Stimulated activated CD8-positive, alpha-beta memory T cell treated with anti-CD3 and anti-CD28 coated beads, Interleukin-2, amount 100 ng/mL, for 1 hour (primary cell): ENCODE data around the gene LILRA6.
"Not testable (repeated sequence)": the region's sequence is repeated elsewhere in the genome, so short reads cannot be mapped to it uniquely, and the experiment has no call there.

ENCODE experiments used
- DNase-seq, 2 donors: peaks; one replicate each; pipeline ENCODE4 v3.0.0-alpha.2; 2020; ENCODE audit warnings: low read depth in 2 of 2

The LILRA6 gene

DNA sequence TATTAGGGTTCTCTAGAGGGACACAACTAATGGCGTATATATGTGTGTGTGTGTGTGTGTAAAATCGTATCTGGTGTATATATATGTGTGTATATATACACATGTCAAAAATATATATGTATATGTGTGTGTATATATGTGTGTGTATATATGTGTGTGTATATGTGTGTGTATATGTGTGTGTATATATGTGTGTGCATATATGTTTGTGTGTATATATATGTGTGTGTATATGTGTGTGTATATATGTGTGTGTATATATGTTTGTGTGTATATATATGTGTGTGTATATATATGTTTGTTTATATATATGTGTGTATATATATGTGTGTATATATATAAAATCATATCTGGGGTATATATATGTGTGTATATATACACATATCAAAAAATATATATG, 19.9 kb upstream of the LILRA6 start:
- DNase-seq, result no peak

DNA sequence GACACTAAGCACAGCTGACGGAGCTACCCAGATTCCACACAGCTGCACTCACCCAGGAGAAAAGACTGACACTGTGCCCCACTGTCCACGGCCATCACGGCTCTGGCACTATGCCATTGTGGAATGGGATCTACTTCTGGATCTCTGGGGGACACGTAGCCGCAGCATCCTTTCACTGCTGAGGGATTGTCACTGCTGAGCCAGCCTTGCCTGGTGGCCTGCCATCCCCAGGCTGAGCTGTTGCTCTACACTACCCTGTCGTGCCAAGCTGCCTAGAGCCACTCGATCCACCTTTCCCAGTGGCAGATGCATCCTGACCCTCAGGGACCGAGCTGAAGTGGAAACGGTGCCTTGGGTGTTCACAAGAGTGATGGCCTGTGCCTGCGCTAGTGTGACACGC, 19.5 kb upstream of the LILRA6 start:
- no peak for DNase-seq

DNA sequence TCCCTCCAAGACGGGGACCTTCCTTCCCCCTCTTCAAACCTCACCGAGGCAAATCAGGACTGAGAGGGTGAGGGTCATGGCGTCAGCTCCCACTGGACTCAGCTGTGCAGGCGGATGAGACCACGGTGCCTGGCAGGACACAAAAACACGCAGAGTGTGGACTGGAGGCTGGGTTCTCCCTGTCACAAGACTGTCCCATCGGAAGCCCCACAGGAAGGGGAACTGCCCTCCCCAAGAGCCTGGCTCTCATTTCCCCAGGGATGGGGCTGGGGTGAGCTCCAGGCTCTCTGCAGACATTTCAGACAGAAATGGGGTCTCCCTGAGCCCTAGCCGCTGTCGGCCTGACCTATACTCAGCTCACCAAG, 14.5 kb upstream of the LILRA6 start, which contains the start of gene LILRB5:
Gene LILRB5 (minus strand): TSS at position 158 of the 365 bp plus-strand sequence. CDS start 80 bp downstream, at position 78.
- no peak for DNase-seq

DNA sequence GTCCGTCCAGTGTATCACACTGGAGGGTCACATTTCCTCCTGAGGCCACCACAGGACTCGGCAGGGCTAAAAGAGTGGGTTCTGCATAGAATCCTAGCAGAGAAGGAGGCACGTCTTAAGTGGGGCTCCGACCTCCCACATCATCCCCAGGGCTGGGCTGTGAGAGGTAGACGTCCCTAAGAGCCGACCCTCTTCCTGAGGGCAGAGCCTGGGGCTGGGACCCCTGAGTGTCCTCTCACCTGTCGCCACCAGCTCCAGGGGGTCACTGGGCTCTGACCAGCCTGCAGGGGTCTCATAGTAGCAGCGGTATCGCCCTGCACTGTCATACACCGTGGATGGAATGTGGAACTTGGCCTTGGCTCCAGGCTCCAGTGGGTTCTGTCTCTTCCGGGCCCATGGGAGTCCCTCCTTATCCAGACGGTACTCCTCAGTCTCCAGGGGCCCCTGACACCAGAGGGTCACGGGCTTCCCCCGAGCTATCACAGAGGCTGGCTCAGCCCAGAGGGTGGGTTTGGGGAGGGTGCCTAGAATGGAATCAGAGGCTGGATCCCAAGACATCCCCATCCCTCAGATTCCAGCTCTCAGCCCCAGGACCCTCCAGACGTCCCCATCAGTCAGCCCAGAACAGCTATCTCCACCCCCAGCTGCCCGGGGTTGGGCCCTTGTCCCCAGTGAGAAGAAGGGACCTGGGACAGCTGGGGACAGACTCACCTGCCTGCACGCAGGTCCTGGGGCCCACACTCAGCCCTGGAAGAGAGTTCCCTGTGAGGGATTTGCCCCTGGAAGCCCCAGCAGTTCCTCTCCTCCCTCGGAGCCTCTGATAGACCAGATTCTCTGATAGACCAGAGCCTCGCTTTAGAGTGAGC, 13.9 kb upstream of the LILRA6 start:
- no peak for DNase-seq

DNA sequence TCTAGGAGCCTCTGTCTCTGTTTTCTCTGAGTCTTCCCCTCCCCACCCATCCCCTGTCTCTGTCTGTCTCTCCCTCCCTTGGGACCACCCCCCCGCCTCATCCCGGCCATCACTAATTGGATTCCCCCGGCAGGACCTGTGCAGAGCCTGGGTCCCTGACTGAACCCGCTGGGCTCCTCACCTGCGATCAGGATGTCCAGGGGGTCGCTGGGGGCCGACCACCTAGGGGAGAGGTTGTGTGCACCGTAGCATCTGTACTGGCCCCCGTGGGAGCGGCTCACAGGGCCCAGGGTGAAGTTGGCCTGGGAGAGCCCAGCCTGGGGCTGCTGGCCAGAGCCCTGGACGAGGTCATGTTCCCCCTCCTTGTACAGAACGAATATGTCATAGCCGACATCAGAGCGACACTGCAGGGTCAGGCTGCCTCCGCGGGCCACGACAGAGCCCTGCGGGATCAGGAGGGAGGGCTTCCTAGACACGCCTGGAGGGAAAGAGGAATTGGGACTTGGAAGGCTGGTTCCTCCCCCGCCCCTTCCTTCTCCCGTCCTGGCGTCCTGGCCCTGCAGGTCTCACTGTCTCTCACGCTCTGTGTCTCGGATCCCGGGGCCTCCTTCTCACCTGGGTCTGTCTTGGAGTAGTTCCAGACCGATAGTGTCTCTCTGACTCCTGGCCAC, 12.7 kb upstream of the LILRA6 start:
- no peak for DNase-seq

DNA sequence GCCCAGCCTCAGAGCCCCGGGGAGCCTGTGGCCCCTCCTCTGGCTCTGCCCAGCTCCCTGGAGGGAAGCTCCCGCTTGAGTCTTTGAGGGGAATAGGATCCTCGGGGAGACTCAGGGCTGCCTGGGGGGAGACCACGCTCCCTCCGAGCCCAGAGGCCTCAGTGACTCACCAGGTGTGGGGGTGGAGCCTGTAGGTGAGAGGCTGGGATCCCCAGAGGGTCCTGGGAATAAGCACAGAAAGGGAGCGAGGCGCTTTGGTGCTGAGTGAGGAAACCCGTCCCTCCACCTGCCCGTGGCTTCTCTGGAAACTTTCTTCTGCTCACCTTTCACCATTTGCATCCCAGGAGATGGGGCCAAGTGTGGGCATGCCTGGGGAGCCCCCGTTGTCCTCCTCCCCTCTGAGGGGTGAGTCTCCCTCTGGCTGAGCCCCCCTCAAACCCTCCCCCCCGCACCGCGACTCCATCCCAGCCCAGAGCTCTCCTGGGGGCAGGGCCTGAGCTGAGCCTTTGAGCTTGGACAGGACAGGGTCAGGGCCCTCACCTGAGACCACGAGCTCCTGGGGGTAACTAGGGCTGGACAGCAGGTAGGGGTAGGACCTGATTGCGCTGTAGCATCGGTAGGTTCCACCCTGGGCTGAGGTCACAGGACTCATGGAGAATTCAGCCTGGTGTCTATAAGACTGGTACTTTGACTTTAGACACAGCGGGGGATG, 11.8 kb upstream of the LILRA6 start:
- DNase-seq, result no peak

DNA sequence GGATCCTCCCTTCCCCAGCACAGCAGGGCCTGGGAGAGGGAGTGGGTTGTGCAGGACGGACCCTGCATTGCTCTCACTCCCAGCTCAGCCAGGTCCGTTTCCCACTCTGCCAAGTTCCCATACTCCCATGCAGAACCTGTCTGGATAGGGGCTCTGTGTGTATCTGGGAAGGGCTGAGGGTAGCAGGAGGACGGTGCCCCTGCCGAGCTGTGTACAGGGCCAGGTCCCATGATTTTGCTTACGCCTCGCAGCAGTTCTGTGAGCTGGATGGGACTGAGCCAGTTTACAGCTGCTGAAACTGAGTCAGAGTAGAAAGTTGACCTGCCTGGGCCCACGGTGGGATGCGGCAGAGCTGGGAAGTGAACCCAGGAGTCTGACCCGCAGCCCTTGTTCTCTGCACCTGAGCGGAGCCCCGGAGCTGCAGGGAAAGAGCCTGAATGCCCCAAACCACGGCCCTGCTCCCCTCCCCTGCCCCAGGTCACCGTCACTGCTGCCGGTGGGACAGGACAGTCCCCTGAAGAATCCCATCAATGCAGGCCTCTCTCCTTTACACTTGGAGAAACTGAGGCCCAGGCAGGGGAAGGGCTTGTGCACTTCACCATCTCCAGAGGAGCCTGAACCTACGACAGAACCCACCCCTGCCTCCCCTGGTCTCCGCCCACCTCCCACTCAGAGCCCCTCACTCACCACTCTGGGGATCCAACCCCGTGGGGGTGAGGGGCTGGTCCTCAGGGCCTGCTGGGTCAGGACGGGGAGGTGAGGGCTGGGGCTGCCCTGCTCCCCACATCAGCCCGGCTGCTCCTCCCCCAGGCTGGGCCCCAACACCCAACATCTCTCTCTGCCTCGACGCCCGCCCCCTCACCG, 11.0 kb upstream of the LILRA6 start:
- no peak for DNase-seq

DNA sequence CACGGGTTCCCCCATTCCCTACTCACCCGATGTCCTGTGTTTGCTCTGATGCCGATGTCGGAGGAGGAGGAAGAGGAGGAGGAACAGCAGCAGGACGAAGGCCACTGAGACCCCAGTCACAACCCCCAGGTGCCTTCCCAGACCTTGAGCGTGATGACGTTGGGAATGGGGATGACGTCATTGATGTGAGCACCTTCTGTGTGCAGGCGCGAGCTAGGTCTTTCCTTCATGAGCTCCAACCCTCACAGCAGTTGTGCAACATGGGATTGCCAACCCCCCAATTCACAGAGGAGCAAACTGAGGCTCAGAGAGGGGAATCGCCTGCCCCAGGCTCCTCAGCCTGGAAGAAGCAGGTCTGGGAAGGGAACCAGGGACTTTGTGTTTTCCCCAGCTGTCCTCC, 10.3 kb upstream of the LILRA6 start:
- DNase-seq, result no peak

DNA sequence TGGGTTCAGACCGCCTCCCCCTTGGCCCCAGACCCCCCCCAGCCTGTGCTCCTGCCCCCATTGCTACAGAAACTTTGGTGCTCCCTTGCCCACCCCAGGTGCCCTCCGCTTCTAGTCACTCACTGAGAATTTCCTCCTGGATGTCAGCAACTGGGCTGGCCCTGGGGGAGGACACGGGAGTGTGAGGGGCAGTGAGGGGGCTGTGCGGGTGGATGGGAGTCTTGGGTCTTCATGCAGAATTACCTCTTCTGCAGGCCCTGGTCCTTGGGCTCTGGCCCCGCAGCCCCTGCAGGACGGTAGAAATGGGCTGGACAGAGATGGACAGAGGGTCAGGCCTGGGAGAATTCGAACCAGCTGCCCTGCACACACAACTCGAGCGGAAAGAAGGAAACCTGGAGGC, 9.7 kb upstream of the LILRA6 start:
- DNase-seq, result no peak

DNA sequence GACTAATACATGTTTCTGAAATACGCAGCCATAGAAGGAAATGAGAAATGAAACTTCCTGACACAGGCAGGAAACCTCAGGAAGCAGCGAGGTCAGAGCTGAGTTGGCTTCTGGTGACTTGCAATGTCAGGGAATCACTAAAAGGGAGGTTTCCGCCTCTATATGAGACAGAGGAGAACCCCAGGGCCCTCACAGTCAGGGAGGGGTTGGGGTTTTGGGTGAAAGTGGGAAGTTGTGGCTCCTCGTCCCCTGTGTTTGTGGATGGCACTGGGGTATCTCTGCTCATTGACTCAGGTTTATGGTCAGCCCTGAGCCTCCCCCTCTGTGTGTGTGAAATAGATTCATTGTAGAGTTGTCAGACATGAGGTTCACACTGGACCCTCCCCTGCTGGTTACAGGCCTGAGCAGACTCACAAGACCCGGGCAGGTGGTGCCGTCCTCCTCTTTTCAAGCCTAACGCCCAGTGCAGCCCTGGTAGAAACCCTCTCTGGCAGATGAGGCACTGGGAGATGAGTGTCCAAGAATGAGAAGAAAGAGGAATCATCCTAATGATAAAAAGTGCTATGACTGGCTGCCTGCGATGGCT, 5.5 kb upstream of the LILRA6 start:
- DNase-seq, result no peak

DNA sequence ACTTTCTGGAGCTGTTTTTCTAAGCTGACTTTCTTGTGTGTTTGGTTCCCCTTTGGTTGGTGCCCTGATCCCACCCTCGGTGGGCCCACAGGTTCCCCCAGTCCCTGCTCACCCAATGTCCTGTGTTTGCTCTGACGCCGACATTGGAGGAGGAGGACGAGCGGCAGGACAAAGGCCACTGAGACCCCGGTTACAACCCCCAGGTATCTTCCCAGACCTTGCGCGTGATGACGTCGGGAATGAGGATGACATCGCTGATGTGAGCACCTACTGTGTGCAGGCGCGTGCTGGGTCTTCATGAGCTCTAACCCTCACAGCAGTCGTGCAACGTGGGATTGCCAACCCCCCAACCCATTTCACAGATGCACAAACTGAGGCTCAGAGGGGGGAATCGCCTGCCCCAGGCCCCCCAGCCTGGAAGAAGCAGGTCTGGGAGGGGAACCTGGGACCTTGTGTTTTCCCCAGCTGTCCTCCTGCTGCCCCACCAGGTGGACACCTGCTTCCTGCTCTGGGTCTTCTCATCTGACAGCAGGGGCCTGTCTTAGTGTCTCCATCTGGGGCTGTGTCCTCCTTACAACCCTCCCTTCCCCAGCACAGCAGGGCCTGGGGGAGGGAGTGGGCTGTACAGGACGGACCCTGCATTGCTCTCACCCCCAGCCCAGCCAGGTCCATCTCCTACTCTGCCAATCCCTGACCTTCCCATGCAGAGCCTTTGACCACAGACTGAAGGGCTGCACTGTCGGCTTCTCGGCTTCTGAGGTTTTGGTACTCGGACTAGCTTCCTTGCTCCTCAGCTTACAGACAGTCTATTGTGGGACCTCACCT, 4.7 kb upstream of the LILRA6 start:
- no peak for DNase-seq

DNA sequence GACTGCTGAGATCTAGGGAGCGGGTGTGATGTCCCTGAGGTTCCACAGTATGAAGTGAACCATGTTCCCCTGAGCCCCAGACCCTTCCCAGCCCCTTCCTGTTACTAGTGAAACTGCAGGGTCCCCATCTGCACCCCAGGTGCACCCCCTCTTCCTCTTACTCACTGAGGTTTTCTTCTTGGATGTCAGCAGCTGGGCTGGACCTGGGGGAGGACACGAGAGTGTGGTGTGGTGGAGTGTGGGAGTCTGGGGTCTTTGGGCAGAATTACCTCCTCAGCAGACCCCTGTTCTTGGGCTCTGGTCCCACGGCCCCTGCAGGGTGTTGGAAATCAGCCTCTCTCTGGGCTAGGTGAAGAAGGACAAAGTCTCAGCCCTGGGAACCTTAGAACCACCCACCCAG, 3.3 kb upstream of the LILRA6 start:
- no peak for DNase-seq

DNA sequence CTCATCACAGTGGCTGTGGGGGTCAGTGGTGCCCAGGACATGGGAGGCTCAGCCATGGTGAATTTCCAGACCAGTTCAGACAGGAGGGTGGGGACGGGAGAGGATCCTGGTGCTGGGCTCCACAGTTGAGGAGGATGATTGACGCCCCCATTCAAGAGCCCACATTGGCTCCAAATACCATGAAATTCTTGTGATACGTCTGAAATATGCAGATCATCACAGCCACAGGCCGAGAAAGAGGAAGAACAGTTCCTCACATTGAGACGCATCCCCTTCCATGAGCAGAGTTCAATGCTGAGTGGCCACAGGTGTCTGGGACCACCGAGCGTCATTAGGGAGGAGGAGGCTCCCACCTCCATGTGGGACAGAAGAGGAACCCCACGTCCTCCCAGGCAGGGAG, 1.2 kb upstream of the LILRA6 start:
- not testable (repeated sequence) for DNase-seq

DNA sequence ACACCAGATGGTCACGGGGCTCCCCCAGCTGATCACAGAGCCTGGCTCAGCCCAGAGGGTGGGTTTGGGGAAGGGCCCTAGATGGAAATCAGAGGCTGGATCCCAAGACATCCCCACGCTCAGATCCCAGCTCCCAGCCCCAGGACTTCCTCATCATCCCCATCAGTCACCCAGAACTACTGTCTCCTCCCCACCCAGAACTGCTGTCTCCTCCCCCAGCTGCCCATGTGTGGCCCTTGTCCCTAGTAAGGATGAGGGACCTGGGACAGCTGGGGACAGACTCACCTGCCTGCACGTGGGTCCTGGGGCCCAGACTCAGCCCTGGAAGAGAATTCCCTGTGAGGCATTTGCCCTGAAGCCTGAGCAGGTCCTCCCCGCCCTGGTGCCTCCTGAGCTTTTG, 356 bp downstream of the LILRA6 start:
- not testable (repeated sequence) for DNase-seq

DNA sequence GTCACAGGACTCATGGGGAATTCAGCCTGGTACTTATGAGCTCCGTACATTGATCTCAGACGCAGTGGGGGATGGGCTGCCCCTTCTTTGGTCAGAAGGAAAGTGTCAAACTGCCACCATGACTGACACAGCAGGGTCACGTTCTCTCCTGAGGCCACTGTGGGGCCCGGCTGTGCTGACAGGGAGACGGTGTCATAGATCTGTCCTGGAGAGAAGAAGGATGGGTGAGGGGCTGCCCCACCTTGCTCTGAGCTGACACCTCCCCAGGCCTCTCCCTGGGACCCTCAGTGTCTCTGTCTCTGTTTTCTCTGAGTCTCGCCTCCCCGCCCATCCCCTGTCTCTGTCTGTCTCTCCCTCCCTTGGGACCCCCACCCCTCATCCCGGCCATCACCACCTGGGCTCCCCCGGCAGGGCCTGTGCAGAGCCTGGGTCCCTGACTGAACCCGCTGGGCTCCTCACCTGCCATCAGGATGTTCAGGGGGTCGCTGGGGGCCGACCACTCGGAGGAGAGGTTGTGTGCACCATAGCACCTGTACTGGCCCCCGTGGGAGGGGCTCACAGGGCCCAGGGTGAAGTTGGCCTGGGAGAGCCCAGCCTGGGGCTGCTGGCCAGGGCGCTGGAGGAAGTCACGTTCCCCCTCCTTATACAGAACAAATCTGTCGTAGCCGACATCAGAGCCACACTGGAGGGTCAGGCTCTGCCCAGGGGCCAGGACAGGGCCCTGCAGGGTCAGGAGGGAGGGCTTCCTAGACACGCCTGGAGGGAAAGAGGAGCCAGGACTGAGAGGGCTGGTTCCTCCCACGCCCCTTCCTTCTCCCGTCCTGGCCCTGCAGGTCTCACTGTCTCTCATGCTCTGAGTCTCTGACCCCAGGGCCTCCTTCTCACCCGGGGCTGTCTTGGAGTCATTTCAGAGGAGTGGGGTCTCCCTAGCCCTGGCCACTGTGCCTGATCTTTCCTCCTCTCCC, 1.9 kb downstream of the LILRA6 start:
- DNase-seq, result not testable (repeated sequence)

DNA sequence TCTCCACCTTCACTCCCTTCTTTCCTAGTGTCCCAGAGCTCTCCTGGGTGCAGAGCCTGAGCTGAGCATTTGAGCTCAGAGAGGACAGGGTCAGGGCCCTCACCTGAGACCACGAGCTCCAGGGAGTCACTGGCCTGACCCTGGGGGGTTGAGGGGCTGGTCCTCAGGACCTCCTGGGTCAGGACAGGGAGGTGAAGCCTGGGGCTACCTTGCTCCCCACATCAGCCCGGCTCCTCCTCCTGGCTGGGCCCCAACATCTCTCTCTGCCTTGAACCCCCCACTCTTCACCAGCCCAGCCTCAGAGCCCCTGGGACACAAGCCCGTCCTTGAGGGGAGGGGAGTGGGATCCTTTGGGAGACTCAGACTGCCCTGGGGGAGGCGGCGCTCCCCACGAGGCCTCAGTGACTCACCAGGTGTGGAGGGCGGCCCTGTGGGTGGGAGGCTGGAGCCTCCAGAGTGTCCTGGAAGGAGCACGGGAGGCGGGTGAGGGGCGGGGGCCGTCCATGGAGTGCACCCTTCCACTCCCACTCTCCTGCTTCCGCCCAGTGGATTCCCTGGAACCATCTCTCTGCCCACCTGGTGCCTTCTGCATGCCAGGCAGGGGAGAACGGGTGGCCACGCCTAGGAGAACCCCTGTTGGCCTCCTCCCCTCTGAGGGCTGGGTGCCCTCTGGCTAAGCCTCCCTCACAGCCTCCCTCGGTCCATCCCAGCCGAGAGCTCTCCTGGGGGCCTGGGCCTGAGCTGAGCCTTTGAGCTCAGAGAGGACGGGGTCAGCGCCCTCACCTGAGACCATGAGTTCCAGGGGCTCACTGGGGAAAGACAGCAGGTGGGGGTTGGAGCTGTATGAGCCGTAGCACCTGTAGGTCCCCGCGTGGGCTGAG, 2.9 kb downstream of the LILRA6 start:
- not testable (repeated sequence) for DNase-seq

DNA sequence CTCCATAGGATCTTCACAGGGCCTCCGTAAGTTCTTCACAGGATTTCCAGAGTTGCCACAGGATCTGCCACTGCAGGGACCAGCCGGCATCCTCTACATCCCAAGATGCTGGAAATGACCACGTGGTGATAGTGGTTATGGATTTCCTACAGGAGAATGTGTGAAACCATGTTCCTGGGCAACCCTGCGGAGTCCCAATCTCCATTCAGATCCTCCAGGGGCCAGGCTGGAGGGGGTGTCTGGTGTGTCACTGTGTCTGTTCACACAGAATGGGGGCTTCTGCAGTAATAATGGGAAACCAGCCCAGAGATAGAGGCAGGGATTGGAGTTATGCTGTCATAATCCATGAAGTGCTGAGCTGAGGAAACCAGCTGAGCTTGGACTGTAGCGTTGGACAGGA, 8.6 kb downstream of the LILRA6 start:
- no peak for DNase-seq
